HG02571 (cell line): ENCODE measurements around the gene OR51E1.

Source experiments
- ATAC-seq: cut with Tn5 transposase; IDR thresholded peaks from one replicate; pipeline ENCODE4 v1.9.1; 2021; ENCODE audit warnings: mild to moderate bottlenecking, moderate library complexity; ENCODE audit not compliant: unreplicated experiment

OR51E1 gene

GRCh38 chr11:4647766-4648165 is 4.0 kb downstream of the OR51E1 start:
- ATAC-seq: no peak

- no peak for ATAC-seq
Measured at GRCh38 chr11:4654635-4655369, 11.0 kb downstream of the OR51E1 start.

GRCh38 chr11:4658629-4659445 is 15.1 kb downstream of the OR51E1 start:
- no peak for ATAC-seq

GRCh38 chr11:4662876-4663275 is 19.1 kb downstream of the OR51E1 start:
- ATAC-seq: no peak

- no peak for ATAC-seq
Measured at GRCh38 chr11:4664183-4664582, 20.4 kb downstream of the OR51E1 start.

GRCh38 chr11:4664786-4665185 is 21.0 kb downstream of the OR51E1 start:
- ATAC-seq: no peak

- ATAC-seq: no peak
Measured at GRCh38 chr11:4665424-4665823, 21.6 kb downstream of the OR51E1 start.

- no peak for ATAC-seq
Measured at GRCh38 chr11:4671741-4672140, 28.0 kb downstream of the OR51E1 start.

- no peak for ATAC-seq
Measured at GRCh38 chr11:4672470-4672869, 28.7 kb downstream of the OR51E1 start.

- ATAC-seq: no peak
Measured at GRCh38 chr11:4673781-4674180, 30.0 kb downstream of the OR51E1 start.

GRCh38 chr11:4677948-4678347 is 34.2 kb downstream of the OR51E1 start:
- ATAC-seq: no peak

- ATAC-seq: no peak
Measured at GRCh38 chr11:4680341-4680740, 36.6 kb downstream of the OR51E1 start.

- no peak for ATAC-seq
Measured at GRCh38 chr11:4682623-4683419, 39.0 kb downstream of the OR51E1 start.

GRCh38 chr11:4684631-4685285 is 41.0 kb downstream of the OR51E1 start:
- no peak for ATAC-seq

GRCh38 chr11:4695442-4695841 is 51.7 kb downstream of the OR51E1 start:
- ATAC-seq: no peak

- ATAC-seq: no peak
Measured at GRCh38 chr11:4697585-4697984, 53.8 kb downstream of the OR51E1 start, which contains the start of gene OR51E2. Gene OR51E2, minus strand, starts transcription at chr11:4697853. Its CDS starts 15,142 bp downstream, at chr11:4682711.

GRCh38 chr11:4699697-4700435 is 56.1 kb downstream of the OR51E1 start:
- peak; percentile 97 for ATAC-seq

GRCh38 chr11:4700436-4700820 is 56.6 kb downstream of the OR51E1 start:
- ATAC-seq: no peak

- ATAC-seq: no peak
Measured at GRCh38 chr11:4704054-4704789, 60.4 kb downstream of the OR51E1 start, which contains the start of gene MMP26. Gene MMP26, plus strand, starts transcription at chr11:4704784.
